T-helper 1 cell (primary cell): ENCODE results near the gene PDLIM7.

ENCODE experiments used
- DNase-seq, 5 donors: peaks; one replicate each; pipeline ENCODE4 v3.0.0-alpha.2; 2012 to 2020

PDLIM7 gene

DNA sequence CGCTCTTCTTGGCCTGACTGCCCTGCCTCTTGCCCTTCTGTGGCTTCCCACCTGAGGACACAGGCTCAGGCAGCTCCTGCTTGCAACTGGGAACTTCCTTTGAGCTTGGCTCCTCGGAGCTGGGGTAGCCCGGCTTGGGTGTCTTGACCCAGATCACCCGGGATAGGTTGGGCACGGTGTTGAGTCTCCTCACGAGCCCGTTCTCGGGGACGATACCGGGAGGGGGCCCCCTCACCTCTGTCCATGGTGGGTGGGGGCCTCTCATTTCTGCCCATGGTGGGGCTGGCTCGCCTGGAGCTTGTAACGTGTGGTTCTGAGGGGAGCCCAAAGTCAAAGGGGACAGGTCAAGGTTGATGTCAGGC is 27.1 kb upstream of the PDLIM7 start:
- DNase-seq, result no peak

- DNase-seq, result no peak
Observed at GRCh38 chr5:177523711-177524538, 26.5 kb upstream of the PDLIM7 start.

- no peak for DNase-seq
Observed at GRCh38 chr5:177520916-177521513, 23.6 kb upstream of the PDLIM7 start.

- no peak for DNase-seq
Observed at GRCh38 chr5:177520271-177520670, 22.9 kb upstream of the PDLIM7 start.

- no peak for DNase-seq
Observed at GRCh38 chr5:177519463-177520235, 22.2 kb upstream of the PDLIM7 start.

GRCh38 chr5:177516601-177517568 is 19.5 kb upstream of the PDLIM7 start, which contains the start of gene DDX41:
Gene DDX41 (minus strand): TSS chr5:177516961. CDS start chr5:177516945, 16 bp downstream.
- peak; percentile 91 to 96 (median 92) for DNase-seq

DNA sequence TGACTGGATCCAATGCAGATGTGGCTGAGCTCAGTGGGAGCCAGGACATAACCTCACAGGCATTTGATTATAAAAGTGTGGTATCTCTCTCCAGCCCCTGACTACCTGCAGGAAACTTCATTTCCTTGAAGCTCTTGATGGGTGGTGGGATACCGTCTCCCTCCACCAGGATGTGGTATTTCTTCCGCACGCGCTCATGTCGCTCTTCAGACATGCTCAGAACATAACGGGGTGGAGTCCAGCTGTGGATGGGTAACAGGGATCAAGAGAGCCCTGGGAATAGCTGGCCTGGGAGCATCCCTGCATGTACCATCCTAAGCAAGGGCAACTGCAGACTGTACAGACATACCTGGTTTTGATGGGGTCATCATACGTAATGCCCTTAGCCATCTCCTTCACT is 18.2 kb upstream of the PDLIM7 start:
- no peak for DNase-seq

DNA sequence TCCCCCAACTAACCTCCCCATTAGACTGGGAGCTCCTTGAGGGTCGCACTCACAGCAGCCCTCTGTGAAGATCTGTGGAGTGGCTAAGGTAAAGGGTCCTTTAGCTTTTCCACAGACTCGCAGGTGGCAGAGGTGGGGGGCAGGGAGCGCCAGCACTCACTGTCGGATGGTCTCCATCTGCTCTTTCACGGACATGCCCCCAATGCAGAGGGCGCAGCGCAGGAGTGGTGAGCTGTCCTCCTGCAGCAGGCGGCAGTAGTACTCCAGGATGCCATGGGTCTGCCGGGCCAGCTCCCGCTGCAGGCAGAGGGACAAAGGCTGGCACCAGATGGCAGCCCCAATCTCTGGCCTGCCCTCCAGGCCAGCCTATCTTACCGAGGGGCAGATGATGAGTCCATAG is 17.1 kb upstream of the PDLIM7 start:
- no peak for DNase-seq

GRCh38 chr5:177513500-177513899 is 16.1 kb upstream of the PDLIM7 start:
- no peak for DNase-seq

GRCh38 chr5:177512736-177513380 is 15.5 kb upstream of the PDLIM7 start:
- DNase-seq, result no peak

DNA sequence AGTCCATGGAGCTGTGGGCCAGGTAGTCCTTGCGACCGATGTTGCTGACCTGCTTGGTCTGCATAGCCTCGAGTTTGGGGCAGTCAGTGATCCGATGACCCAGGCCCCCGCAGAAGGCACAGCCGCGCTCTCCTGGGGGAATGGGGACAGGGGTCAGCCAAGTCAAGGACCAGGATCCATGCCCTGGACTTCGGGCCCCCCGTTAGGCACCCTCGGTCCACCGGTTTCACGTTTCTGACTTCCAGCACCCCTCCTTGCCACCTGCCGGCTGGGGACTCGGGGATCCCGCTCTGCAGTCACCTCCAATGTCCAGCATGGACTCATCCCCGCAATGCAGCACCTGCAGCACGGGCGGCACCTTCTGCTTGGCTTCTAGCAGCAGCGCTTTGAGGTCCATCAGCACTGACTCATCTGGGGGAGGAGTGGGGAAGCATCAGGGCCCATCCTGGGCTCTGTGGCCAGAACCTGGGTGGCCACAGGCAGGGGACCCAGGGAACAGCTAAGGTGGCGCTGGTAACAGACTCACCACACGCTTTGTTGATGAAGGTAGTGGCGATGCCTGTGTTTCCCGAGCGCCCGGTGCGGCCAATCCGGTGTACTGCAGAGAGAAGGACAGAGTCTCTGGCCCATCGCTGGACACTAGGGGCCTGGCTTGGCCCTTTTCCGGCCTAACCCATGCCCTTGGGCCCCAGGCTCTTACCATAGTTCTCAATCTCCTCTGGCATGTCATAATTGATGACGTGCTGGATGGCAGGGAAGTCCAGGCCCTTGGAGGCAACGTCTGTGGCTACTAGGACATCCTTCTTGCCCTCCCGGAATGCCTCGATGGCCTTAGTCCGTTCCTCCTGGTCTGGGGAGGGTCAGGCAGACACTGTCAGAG is 14.6 kb upstream of the PDLIM7 start:
- DNase-seq, result no peak

DNA sequence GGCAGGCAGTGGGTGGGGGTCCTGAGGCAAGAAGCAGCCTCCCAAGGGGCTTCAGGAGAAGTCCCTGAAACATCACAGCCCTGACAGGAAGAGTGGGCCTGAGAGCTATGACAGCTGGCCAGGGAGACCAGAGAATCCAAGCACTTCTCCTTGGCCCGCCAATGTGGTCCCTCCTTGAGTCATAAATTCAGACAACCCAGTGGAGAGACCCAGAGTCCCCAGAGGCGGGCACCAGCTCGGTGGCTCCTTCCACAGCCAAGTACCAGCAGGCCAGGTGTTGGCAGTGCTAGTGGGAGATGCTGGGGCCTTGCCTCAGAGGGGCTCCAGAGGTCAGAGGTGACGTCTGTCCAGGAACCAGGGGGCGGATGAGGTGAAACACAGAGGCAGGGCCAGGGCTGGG is 13.8 kb upstream of the PDLIM7 start:
- no peak for DNase-seq

DNA sequence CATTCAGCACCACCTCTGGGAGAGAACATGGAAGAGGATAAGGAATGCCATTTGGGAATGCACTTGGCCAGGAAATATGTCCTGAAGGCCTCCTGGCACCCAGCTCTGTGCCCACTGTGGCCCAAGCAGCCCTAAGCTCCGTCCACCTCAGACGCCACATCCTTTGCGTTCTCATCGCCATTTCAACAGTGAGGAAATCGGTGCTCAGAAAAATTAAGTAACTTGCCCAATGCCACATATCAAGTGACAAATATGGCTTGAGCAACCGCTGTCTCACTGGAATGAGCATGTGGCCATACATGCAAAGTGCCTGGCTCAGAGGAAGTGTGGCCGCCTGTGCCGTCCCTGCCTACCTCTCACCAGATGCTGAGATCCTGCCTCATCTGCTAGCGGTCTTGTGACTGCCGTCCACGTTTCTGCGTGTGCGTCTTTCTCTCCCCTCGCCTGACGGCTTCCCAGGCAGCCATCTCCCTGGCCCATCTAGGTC is 13.2 kb upstream of the PDLIM7 start:
- no peak for DNase-seq

- no peak for DNase-seq
Observed at GRCh38 chr5:177509991-177510566, 12.7 kb upstream of the PDLIM7 start.

- no peak for DNase-seq
Observed at GRCh38 chr5:177509381-177509951, 12.1 kb upstream of the PDLIM7 start, which contains the start of gene DOK3. Gene DOK3 (minus strand): TSS chr5:177509826. CDS start chr5:177509540, 286 bp downstream.

DNA sequence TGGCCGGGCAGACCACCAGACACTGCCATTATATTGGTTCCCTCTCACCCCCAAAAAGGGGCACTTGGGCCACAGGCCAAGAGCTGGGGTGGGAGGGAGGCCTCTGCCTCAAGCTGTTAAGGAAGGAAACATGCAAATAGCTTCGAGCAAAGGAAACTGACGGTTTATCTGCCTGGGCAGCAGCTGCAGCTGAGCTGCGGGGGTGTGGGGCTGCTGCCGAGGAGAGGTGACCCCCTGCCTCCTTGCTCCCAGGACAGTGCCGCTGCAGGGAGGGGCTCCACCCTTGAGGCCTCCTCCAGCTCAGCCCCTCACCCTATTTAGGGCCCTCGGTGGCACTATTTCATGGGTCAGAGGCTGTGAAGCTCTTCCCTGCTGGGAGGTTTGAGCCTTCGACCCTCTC is 11.4 kb upstream of the PDLIM7 start:
- no peak for DNase-seq

DNA sequence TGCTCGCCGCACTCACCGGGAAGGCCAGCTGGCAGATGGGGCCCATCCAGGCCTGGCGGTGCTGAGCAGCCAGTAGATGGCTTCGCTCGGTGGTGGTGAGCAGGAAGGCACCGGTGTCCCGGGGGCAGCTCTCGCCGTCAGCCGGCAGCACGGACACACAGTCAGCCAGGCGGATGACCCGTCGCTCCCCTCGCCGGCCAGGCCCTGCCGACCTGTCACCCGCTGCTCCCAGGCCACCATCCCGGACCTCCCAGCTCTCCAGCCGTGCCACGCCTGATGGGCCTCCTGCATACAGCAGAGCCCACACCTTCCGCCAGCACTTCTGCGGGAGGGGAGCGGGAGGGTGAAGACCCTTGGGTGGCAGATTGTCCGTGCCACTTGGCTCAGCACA is 10.8 kb upstream of the PDLIM7 start:
- DNase-seq, result no peak

DNA sequence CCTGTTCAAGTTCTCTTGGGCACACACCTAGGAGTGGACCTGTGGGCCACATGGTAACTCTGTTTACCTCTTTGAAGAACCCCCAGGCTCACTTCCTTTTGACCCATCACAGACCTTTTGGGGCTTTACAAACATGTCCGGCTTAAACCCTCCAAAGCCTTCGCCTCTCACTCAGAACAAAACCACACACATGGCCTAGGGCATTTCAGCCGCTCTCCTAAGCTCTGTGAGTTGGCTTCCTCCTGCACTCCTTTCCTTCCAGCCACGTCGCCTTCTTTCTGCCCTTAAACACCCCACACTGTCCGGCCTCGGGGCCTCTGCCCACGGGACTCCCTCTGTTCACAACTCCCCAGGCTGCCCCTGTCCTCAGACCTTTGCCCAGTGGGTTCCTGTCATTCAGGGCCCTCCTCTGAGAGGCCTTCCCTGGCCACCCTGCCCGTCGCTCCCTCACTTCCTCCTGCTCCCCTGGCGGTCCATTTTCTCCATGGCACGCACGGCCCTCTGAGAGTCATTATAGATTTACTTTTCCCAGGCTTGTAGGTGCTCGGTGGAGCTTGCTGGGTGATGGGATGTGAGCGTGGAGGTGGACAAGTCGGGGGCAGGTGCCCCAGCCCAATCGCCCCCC is 10.3 kb upstream of the PDLIM7 start:
- DNase-seq, result no peak

- DNase-seq, result no peak
Observed at GRCh38 chr5:177507165-177507564, 9.8 kb upstream of the PDLIM7 start.
